ENCODE results near the gene SNX8.

Gene SNX8

DNA sequence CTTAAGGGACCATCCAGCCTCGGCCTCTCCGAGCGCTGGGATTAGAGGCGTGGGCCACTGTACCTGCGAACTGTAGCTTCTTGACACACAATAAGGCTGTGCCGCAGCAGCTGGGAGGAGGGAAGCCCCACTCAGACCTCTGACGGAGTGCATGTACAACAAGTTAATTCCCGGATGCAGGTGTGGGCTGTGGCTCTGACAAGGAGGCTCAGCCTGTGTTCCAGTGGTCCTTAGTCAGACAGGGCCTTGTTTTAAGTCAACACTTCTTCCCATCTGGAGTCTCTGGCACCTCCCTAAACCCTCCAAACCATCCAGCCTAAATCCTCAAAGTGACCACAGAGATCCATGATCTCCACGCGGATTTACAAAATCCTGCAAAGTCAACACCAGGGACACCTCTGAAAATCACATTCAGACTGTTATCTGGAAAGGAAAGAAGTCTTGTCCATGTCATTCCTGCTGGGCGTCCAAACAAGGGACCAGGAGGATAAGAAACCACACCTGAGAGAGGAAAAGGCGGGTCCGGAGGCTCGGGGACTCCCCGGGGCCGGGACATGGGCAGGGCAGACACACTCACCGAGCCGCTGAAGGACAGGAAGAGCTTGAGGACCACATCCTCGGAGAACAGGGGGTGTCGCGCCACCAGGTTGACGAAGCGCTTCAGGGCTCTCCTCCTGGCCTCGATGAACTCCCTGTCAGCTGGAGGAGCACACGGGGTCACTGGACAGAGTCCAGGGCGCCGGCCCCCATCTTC is 42.8 kb downstream of the SNX8 start:
- no peak overlapping the region for H3K23ac ChIP-seq (ENCODE audit: low read depth, low read length, poor library complexity)
- H2AK5ac ChIP-seq (ENCODE audit: low read depth, low read length), result peak overlapping the region; percentile 49
- H4K8ac ChIP-seq (ENCODE audit: low read depth, low read length), result no peak overlapping the region
- H3K27me3 ChIP-seq (ENCODE audit: control insufficient read depth in 3 of 3, insufficient read depth in 3 of 3, low read depth in 1 of 3, low read length in 3 of 3), result no peaks in the 10 kb centered on the region
- peak overlapping the region; percentile 36 for H3K18ac ChIP-seq (ENCODE audit: low read length)
- peaks cover 2 to 3% of the 10 kb centered on the region in 2 donors for H3K9me3 ChIP-seq (replicated peaks in 1 of 2; ENCODE audit: control insufficient read depth in 2 of 2, insufficient read depth in 1 of 2, low read depth in 1 of 2, low read length in 2 of 2)
- H3K36me3 ChIP-seq (replicated peaks in 1 of 2; ENCODE audit: control insufficient read depth in 2 of 2, insufficient read depth in 2 of 2, low read length in 2 of 2), result peaks cover 14 to 41% of the 10 kb centered on the region in 2 donors
- H2BK5ac ChIP-seq (ENCODE audit: low read length), result no peak overlapping the region
- no peak overlapping the region for H3K27ac ChIP-seq (replicated peaks; ENCODE audit: low read length)
- H3K4ac ChIP-seq (ENCODE audit: low read length), result no peak overlapping the region
- peak overlapping the region; percentile 90 for H2BK15ac ChIP-seq (ENCODE audit: low read length)
- no peak overlapping the region for H3K4me3 ChIP-seq (ENCODE audit: low read length in 2 of 2)
- no peak for DNase-seq (ENCODE audit: low spot score)
- H2BK120ac ChIP-seq (ENCODE audit: low read depth, low read length), result no peak overlapping the region
- H3K4me2 ChIP-seq (ENCODE audit: insufficient read depth, low read length, poor library complexity, severe bottlenecking), result no peak overlapping the region
- H4K91ac ChIP-seq (ENCODE audit: low read depth, low read length, poor library complexity), result no peak overlapping the region
- no peak overlapping the region for H3K14ac ChIP-seq (ENCODE audit: low read length)
- WGBS, 2 donors (ENCODE audit: extremely low coverage in 2 of 2, insufficient read length in 2 of 2, insufficient replicate concordance in 1 of 2), result no CpG with 5 or more reads among the region's 27 CpGs
- no peak overlapping the region for H2BK12ac ChIP-seq (ENCODE audit: low read length)
- H3K9ac ChIP-seq (ENCODE audit: low read depth, low read length, poor library complexity), result no peak overlapping the region
- H2AFZ ChIP-seq (ENCODE audit: low read length), result no peak overlapping the region
- H3K79me1 ChIP-seq (ENCODE audit: low read depth, low read length), result peaks cover 7% of the 10 kb centered on the region
- peaks cover 8 to 17% of the 10 kb centered on the region in 2 donors for H3K4me1 ChIP-seq (ENCODE audit: control insufficient read depth in 2 of 2, insufficient read depth in 1 of 2, low read depth in 1 of 2, low read length in 2 of 2)

DNA sequence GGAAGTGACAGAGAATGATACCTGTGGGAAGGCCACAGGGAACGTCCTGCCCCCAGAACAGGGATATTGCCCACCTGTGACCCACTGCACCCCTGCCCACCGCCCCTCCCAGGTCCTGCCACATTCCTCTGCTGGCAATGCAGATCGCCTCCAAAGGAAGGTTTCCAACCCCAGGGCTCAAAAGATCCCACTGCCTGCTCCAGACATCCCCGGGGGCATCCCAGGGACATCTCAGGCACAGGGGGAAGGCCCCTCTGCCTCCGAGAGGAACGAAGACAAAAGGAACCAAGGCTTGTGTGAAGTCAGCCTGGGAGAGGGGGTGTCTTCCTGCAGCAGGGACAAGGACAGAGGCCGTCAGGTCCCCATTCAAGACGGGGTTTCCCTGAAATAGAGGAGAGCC is 43.7 kb downstream of the SNX8 start:
- no peak overlapping the region for H3K27ac ChIP-seq (replicated peaks; ENCODE audit: low read length)
- no peak overlapping the region for H2BK5ac ChIP-seq (ENCODE audit: low read length)

DNA sequence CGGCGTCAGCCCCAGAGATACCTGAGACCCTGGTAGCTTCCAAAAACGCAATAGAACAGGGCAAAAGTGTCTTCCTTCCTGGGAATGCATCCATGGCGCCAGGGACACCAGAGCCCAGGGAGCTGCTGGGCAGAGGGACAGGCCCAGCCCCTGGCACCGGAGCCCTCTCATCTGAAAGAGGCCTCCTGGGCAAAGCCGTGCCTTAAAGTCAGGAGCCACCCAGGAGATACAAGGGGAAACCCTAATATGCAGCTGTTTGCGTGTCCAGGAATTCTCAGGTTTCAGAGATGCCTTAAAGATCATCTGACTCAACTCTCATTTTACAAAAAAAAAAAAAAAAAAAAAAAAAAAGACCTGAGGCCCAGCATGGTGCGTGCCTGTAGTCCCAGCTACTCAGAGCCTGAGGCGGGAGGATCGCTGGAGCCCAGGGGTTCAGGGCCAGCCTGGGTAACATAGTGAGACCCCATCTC is 44.2 kb downstream of the SNX8 start:
- peak overlapping the region; percentile 90 for H2BK15ac ChIP-seq (ENCODE audit: low read length)
- peak overlapping the region; percentile 36 for H3K4me2 ChIP-seq (ENCODE audit: insufficient read depth, low read length, poor library complexity, severe bottlenecking)
- H3K27ac ChIP-seq (replicated peaks; ENCODE audit: low read length), result peak overlapping the region; percentile 66
- H3K9ac ChIP-seq (ENCODE audit: low read depth, low read length, poor library complexity), result no peak overlapping the region
- no peaks in the 10 kb centered on the region for H3K27me3 ChIP-seq (ENCODE audit: control insufficient read depth in 3 of 3, insufficient read depth in 3 of 3, low read depth in 1 of 3, low read length in 3 of 3)
- H3K4ac ChIP-seq (ENCODE audit: low read length), result no peak overlapping the region
- H2BK120ac ChIP-seq (ENCODE audit: low read depth, low read length), result peak overlapping the region; percentile 93
- no peak overlapping the region for H3K23ac ChIP-seq (ENCODE audit: low read depth, low read length, poor library complexity)
- peak overlapping the region; percentile 66 for H4K8ac ChIP-seq (ENCODE audit: low read depth, low read length)
- peaks cover 8 to 17% of the 10 kb centered on the region in 2 donors for H3K4me1 ChIP-seq (ENCODE audit: control insufficient read depth in 2 of 2, insufficient read depth in 1 of 2, low read depth in 1 of 2, low read length in 2 of 2)
- H2BK12ac ChIP-seq (ENCODE audit: low read length), result peak overlapping the region; percentile 97
- no peak overlapping the region for H2AFZ ChIP-seq (ENCODE audit: low read length)
- H4K91ac ChIP-seq (ENCODE audit: low read depth, low read length, poor library complexity), result no peak overlapping the region
- no peak overlapping the region for H3K4me3 ChIP-seq (ENCODE audit: low read length in 2 of 2)
- H2BK5ac ChIP-seq (ENCODE audit: low read length), result peak overlapping the region; percentile 83
- DNase-seq (ENCODE audit: low spot score), result no peak
- H3K14ac ChIP-seq (ENCODE audit: low read length), result peak overlapping the region; percentile 47
- no CpG with 5 or more reads among the region's 10 CpGs for WGBS, 2 donors (ENCODE audit: extremely low coverage in 2 of 2, insufficient read length in 2 of 2, insufficient replicate concordance in 1 of 2)
- peaks cover 15 to 43% of the 10 kb centered on the region in 2 donors for H3K36me3 ChIP-seq (replicated peaks in 1 of 2; ENCODE audit: control insufficient read depth in 2 of 2, insufficient read depth in 2 of 2, low read length in 2 of 2)
- H3K79me1 ChIP-seq (ENCODE audit: low read depth, low read length), result peaks cover 4% of the 10 kb centered on the region
- peak overlapping the region; percentile 94 for H3K18ac ChIP-seq (ENCODE audit: low read length)
- peak overlapping the region; percentile 98 for H2AK5ac ChIP-seq (ENCODE audit: low read depth, low read length)
- H3K9me3 ChIP-seq (replicated peaks in 1 of 2; ENCODE audit: control insufficient read depth in 2 of 2, insufficient read depth in 1 of 2, low read depth in 1 of 2, low read length in 2 of 2), result peaks cover 2 to 3% of the 10 kb centered on the region in 2 donors

More for the DNA sequence above, 43.7 kb downstream of the SNX8 start:
- Histone ChIP-seq H3K4me1 (ENCODE audit: control insufficient read depth in 2 of 2, insufficient read depth in 1 of 2, low read depth in 1 of 2, low read length in 2 of 2) (peaks cover 8 to 17% of the 10 kb centered on the region in 2 donors), H3K4me2 (ENCODE audit: insufficient read depth, low read length, poor library complexity, severe bottlenecking) (no peak overlapping the region), H3K4ac (ENCODE audit: low read length) (no peak overlapping the region), H3K14ac (ENCODE audit: low read length) (peak overlapping the region; percentile 47), H3K23ac (ENCODE audit: low read depth, low read length, poor library complexity) (no peak overlapping the region), H2BK15ac (ENCODE audit: low read length) (peak overlapping the region; percentile 90), H3K27me3 (ENCODE audit: control insufficient read depth in 3 of 3, insufficient read depth in 3 of 3, low read depth in 1 of 3, low read length in 3 of 3) (no peaks in the 10 kb centered on the region), H4K8ac (ENCODE audit: low read depth, low read length) (no peak overlapping the region), H2AFZ (ENCODE audit: low read length) (no peak overlapping the region), H3K9ac (ENCODE audit: low read depth, low read length, poor library complexity) (no peak overlapping the region), H2AK5ac (ENCODE audit: low read depth, low read length) (peak overlapping the region; percentile 49), H3K18ac (ENCODE audit: low read length) (peak overlapping the region; percentile 90), H4K91ac (ENCODE audit: low read depth, low read length, poor library complexity) (no peak overlapping the region), H3K9me3 (replicated peaks in 1 of 2; ENCODE audit: control insufficient read depth in 2 of 2, insufficient read depth in 1 of 2, low read depth in 1 of 2, low read length in 2 of 2) (peaks cover 2 to 3% of the 10 kb centered on the region in 2 donors), H2BK12ac (ENCODE audit: low read length) (no peak overlapping the region), H3K4me3 (ENCODE audit: low read length in 2 of 2) (no peak overlapping the region), H2BK120ac (ENCODE audit: low read depth, low read length) (no peak overlapping the region), H3K79me1 (ENCODE audit: low read depth, low read length) (peaks cover 4% of the 10 kb centered on the region), H3K36me3 (replicated peaks in 1 of 2; ENCODE audit: control insufficient read depth in 2 of 2, insufficient read depth in 2 of 2, low read length in 2 of 2) (peaks cover 16 to 40% of the 10 kb centered on the region in 2 donors)
- no CpG with 5 or more reads among the region's 8 CpGs for WGBS, 2 donors (ENCODE audit: extremely low coverage in 2 of 2, insufficient read length in 2 of 2, insufficient replicate concordance in 1 of 2)
- DNase-seq (ENCODE audit: low spot score), result no peak

Measured in neuronal stem cell (in vitro differentiated cells).